Activated CD4-positive, alpha-beta T cell treated with anti-CD3 and anti-CD28 coated beads, Interleukin-2, amount 10 ng/mL, durations not matched to agents 24 days and 14 days (primary cell): ENCODE measurements around the gene GPHN. TPM values are rescaled to one million over a fixed set of nuclear protein-coding genes. Genes with fewer than 3 reads are reported as not detected.
A peak's percentile ranks its signal among the peaks of the same experiment; 100 is the strongest.

Experiments
- DNase-seq: peaks from one replicate; pipeline ENCODE4 v3.0.0; 2022
- H3K27ac Mint-ChIP-seq: one replicate; pipeline ENCODE4 v1.8.0; 2022; ENCODE audit warnings: mild to moderate bottlenecking, mixed read lengths
- H3K27me3 Mint-ChIP-seq: one replicate; pipeline ENCODE4 v1.8.0; 2022; ENCODE audit warnings: mixed read lengths
- H3K36me3 Mint-ChIP-seq: one replicate; pipeline ENCODE4 v1.8.0; 2022; ENCODE audit warnings: low read depth, mild to moderate bottlenecking, mixed read lengths
- H3K4me1 Mint-ChIP-seq: one replicate; pipeline ENCODE4 v1.8.0; 2021; ENCODE audit warnings: mixed read lengths
- H3K4me3 Mint-ChIP-seq: one replicate; pipeline ENCODE4 v1.8.0; 2022; ENCODE audit warnings: mild to moderate bottlenecking, moderate library complexity, mixed read lengths
- H3K9me3 Mint-ChIP-seq: one replicate; pipeline ENCODE4 v1.8.0; 2021; ENCODE audit warnings: mixed read lengths
- intact Hi-C: fragments of 100-400 bp; cut with micrococcal nuclease; formaldehyde crosslinking; loops from one replicate; pipeline ENCODE4 v1.15.1; 2023
- total RNA-seq: library from RNA; stranded (reverse); gene quantifications from 2 replicates; pipeline ENCODE4 v1.2.3, GENCODE V29; 2022

GPHN gene
- total RNA-seq, 1 donor from 2014 or later = 44.4 TPM

DNA sequence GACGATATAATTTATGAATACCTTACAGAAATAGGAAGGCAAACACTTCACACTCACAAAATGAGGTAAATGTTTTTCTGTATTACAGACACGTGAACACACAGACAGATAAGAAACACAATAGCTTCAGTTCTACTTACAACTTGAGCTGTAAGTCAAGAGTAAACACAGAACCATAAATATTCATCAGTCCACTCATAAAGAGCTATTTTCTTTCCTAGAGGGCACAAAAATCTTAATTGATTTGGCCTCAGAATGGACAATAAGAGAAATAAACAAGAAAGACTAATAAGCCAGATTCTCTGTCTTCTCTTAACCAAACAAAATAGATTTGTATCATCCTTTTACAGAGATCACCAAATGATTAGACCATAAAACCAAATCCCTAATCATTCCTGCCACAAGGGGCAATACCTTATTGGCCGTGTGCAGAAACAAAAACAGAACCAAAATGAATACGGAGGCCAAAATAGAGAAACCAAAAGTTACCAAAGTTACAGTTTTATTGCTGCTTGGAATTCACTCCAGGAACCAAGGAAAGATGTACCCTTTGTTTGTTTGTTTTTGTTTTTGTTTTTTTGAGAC, 643.2 kb downstream of the GPHN start:
- Mint-ChIP-seq H3K27me3 (no peaks in the 10 kb centered on the region), H3K27ac (no peak overlapping the region), H3K4me1 (no peaks in the 10 kb centered on the region), H3K4me3 (no peak overlapping the region), H3K36me3 (no peaks in the 10 kb centered on the region), H3K9me3 (no peaks in the 10 kb centered on the region)
- intact Hi-C loops = no loop called here
- no peak for DNase-seq

- Mint-ChIP-seq H3K4me1 (peaks cover 12% of the 10 kb centered on the region), H3K27ac (peak overlapping the region; percentile 15), H3K9me3 (no peaks in the 10 kb centered on the region), H3K27me3 (no peaks in the 10 kb centered on the region), H3K36me3 (no peaks in the 10 kb centered on the region), H3K4me3 (no peak overlapping the region)
- DNase-seq = no peak
- intact Hi-C loops = loop anchor here (1.0 kb wide), 2 partner anchors 23 to 31 kb away; partner anchors contain the start of gene GARIN2
These were observed 650.6 kb downstream of the GPHN start for GRCh38 chr14:67158566-67158965.

- Mint-ChIP-seq H3K27ac (no peak overlapping the region), H3K27me3 (no peaks in the 10 kb centered on the region), H3K4me1 (peaks cover 15% of the 10 kb centered on the region), H3K9me3 (no peaks in the 10 kb centered on the region), H3K4me3 (no peak overlapping the region), H3K36me3 (no peaks in the 10 kb centered on the region)
- intact Hi-C loops = loop anchor here (10.0 kb wide), 1 partner anchor 542 kb away; the partner anchor contains the start of gene RDH12
- no peak for DNase-seq
These were observed 654.4 kb downstream of the GPHN start for GRCh38 chr14:67162385-67162784.

DNA sequence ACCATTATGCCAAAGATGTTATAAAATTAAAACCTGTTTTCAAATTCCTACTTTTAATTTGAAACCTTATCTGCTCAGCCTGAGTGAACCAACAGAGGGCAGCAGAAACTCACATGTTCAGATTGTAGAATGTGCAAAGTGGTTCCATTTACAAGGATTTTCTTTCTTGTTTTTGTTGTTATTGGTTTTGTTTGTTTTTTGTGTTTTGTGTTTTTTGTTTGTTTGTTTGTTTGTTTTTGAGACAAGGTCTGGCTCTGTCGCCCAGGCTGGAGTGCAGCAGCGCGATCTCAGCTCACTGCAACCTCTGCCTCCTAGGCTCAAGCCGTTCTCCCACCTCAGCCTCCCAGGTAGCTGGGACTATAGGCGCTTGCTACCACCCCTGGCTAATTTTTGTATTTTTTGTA, 658.5 kb downstream of the GPHN start:
- H3K36me3 Mint-ChIP-seq = peaks cover 2% of the 10 kb centered on the region
- peaks cover 2% of the 10 kb centered on the region for H3K9me3 Mint-ChIP-seq
- H3K27ac Mint-ChIP-seq = no peak overlapping the region
- DNase-seq = peak; percentile 78
- H3K4me1 Mint-ChIP-seq = peaks cover 5% of the 10 kb centered on the region
- no peak overlapping the region for H3K4me3 Mint-ChIP-seq
- intact Hi-C loops = loop anchor here (1.0 to 10.0 kb wide), 3 partner anchors 120 to 538 kb away; partner anchors contain the start of genes ATP6V1D and RDH12
- no peaks in the 10 kb centered on the region for H3K27me3 Mint-ChIP-seq

DNA sequence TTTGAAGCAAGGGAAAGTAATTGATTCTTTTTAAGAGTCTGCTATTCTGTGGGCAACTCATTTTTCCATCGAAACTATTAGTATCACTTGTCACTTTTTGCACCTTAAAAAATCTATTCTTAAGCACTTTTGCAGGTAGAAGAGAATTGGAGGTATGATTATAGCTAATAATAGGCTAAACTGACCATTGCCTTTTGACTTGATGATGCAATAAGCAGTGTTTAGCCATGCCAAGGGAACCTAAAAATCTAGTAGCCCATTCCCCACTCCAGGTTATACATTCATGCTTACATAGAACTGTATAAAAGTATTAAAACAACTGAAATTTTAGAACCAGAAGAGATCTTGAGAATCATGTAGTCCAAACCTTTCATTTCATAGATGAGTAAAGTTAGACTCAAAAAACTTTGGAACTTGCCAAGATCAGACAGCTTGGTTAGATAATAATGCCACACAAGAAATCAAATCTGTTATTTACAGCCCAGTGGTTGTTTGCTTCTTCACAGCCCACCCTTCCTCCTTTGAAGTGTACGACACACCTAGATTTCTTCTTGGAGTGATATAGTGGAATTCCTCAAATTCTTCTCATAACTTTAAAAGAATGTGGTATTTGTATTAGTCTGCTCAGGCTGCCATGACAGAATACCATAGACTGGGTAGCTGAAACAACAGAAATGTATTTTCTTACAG, 659.6 kb downstream of the GPHN start:
- intact Hi-C loops = loop anchor here (5.0 to 10.0 kb wide), 2 partner anchors 190 to 537 kb away; partner anchors contain the start of genes ATP6V1D and RDH12
- no peak for DNase-seq
- Mint-ChIP-seq H3K27ac (no peak overlapping the region), H3K27me3 (no peaks in the 10 kb centered on the region), H3K36me3 (peaks cover 10% of the 10 kb centered on the region), H3K4me1 (peaks cover 5% of the 10 kb centered on the region), H3K4me3 (no peak overlapping the region), H3K9me3 (peaks cover 3% of the 10 kb centered on the region)

GRCh38 chr14:67168110-67168441, 660.1 kb downstream of the GPHN start:
- peaks cover 5% of the 10 kb centered on the region for H3K4me1 Mint-ChIP-seq
- H3K4me3 Mint-ChIP-seq = no peak overlapping the region
- H3K27ac Mint-ChIP-seq = no peak overlapping the region
- H3K27me3 Mint-ChIP-seq = no peaks in the 10 kb centered on the region
- DNase-seq = no peak
- H3K36me3 Mint-ChIP-seq = peaks cover 10% of the 10 kb centered on the region
- intact Hi-C loops = loop anchor here (5.0 to 10.0 kb wide), 2 partner anchors 189 to 537 kb away; partner anchors contain the start of genes ATP6V1D and RDH12
- H3K9me3 Mint-ChIP-seq = peaks cover 3% of the 10 kb centered on the region

- Mint-ChIP-seq H3K9me3 (peaks cover 16% of the 10 kb centered on the region), H3K36me3 (peaks cover 20% of the 10 kb centered on the region), H3K4me3 (no peak overlapping the region), H3K27me3 (no peaks in the 10 kb centered on the region), H3K27ac (peak overlapping the region; percentile 14), H3K4me1 (peaks cover 3% of the 10 kb centered on the region)
- intact Hi-C loops = no loop called here
- DNase-seq = no peak
These were observed 662.7 kb downstream of the GPHN start for GRCh38 chr14:67170660-67171059.

DNA sequence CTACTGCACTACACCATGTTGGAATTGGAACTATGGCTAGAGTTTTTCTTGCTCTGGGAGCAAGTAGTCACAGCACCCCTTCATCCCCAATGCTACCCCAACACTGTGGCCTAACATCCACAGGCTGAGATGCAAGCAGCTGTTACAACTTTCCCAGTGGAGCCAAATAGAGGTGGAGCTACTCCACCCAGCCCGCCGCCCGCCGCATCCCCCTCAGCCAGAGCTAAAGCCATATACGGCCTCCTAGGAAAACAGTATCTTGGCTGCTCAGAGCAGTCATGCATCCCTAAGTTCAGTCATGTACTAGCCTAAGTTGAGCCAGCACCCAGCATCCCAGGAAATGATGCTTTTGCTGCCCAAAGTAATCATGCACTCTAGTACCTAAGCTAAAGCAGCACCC, 664.1 kb downstream of the GPHN start:
- Mint-ChIP-seq H3K27me3 (no peaks in the 10 kb centered on the region), H3K4me3 (no peak overlapping the region), H3K9me3 (peaks cover 26% of the 10 kb centered on the region), H3K27ac (no peak overlapping the region), H3K36me3 (peaks cover 25% of the 10 kb centered on the region), H3K4me1 (peaks cover 3% of the 10 kb centered on the region)
- DNase-seq = no peak
- intact Hi-C loops = no loop called here

- peaks cover 30% of the 10 kb centered on the region for H3K9me3 Mint-ChIP-seq
- intact Hi-C loops = no loop called here
- no peak overlapping the region for H3K27ac Mint-ChIP-seq
- peaks cover 3% of the 10 kb centered on the region for H3K4me1 Mint-ChIP-seq
- no peak overlapping the region for H3K4me3 Mint-ChIP-seq
- peaks cover 29% of the 10 kb centered on the region for H3K36me3 Mint-ChIP-seq
- no peak for DNase-seq
- H3K27me3 Mint-ChIP-seq = no peaks in the 10 kb centered on the region
These were observed 664.6 kb downstream of the GPHN start for GRCh38 chr14:67172520-67172919.

DNA sequence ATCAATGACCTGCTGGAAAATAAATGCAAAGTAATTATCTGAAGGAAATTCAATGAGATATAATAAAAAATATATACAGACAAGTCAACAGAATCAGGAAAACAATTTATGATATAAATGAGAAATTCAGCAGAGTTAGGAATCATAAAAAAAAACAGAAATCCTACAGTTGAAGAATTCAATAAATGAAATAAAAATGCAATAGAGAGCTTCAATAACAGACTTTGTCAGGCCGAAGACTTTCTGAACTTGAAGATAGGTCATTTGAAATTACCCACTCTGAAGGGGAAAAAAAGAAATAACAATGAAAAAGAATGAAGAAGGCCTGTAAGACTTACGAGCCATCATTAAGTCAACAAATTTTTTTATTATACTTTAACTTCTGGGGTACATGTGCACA, 665.8 kb downstream of the GPHN start:
- Mint-ChIP-seq H3K4me1 (peaks cover 3% of the 10 kb centered on the region), H3K27ac (no peak overlapping the region), H3K36me3 (peaks cover 35% of the 10 kb centered on the region), H3K9me3 (peaks cover 40% of the 10 kb centered on the region), H3K27me3 (no peaks in the 10 kb centered on the region), H3K4me3 (no peak overlapping the region)
- DNase-seq = no peak
- intact Hi-C loops = no loop called here

- H3K9me3 Mint-ChIP-seq = no peaks in the 10 kb centered on the region
- no peak overlapping the region for H3K27ac Mint-ChIP-seq
- peaks cover 1% of the 10 kb centered on the region for H3K36me3 Mint-ChIP-seq
- peaks cover 16% of the 10 kb centered on the region for H3K4me1 Mint-ChIP-seq
- DNase-seq = peak; percentile 63
- intact Hi-C loops = no loop called here
- H3K4me3 Mint-ChIP-seq = no peak overlapping the region
- no peaks in the 10 kb centered on the region for H3K27me3 Mint-ChIP-seq
These were observed 678.3 kb downstream of the GPHN start for GRCh38 chr14:67186172-67186768.

- DNase-seq = peak; percentile 64
- intact Hi-C loops = no loop called here
- no peaks in the 10 kb centered on the region for H3K36me3 Mint-ChIP-seq
- peaks cover 16% of the 10 kb centered on the region for H3K4me1 Mint-ChIP-seq
- no peaks in the 10 kb centered on the region for H3K27me3 Mint-ChIP-seq
- no peaks in the 10 kb centered on the region for H3K9me3 Mint-ChIP-seq
- H3K4me3 Mint-ChIP-seq = no peak overlapping the region
- H3K27ac Mint-ChIP-seq = no peak overlapping the region
These were observed 679.0 kb downstream of the GPHN start for GRCh38 chr14:67186789-67187584.

DNA sequence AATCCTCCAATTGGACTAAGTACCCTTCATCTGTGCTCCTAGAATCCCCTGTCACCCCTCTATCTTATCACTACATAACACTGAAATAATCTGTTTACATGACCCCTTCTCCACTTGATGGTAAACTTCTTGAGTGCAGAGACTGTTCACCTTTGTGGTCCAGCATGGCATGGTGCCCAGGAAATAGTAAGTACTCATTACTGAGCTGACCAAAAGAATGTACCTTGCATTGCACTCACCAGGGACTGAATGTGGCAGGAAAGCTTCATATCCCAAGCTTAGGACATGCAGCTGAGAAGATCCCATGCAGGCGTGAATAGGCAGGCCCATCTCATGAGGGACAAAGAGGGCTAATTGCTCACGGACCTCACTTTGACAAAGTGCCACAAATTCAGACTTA, 679.9 kb downstream of the GPHN start:
- intact Hi-C loops = no loop called here
- Mint-ChIP-seq H3K9me3 (no peaks in the 10 kb centered on the region), H3K27me3 (no peaks in the 10 kb centered on the region), H3K27ac (no peak overlapping the region), H3K36me3 (no peaks in the 10 kb centered on the region), H3K4me1 (peaks cover 16% of the 10 kb centered on the region), H3K4me3 (no peak overlapping the region)
- DNase-seq = no peak

DNA sequence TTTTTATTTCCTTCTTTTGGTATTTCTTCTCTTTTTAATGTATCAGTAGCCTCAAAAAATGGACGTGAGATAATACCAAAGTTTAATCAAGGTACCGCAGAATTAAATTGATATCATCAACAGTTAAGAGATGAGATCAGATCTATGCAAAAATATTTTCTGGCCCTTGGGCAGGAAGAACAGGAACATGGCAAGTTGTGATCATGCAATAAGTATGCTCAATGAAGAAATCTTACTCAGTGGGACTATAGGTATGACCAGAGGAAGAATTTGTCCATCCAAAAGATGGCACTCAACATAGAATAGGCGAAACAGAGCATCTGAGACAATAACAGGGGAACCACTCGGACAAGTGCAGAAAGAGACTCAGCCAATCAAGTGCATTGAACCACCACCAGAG, 680.4 kb downstream of the GPHN start:
- Mint-ChIP-seq H3K4me3 (no peak overlapping the region), H3K27ac (no peak overlapping the region), H3K4me1 (peaks cover 16% of the 10 kb centered on the region), H3K27me3 (no peaks in the 10 kb centered on the region), H3K9me3 (no peaks in the 10 kb centered on the region), H3K36me3 (no peaks in the 10 kb centered on the region)
- no peak for DNase-seq
- intact Hi-C loops = no loop called here
